Nucleus accumbens (tissue), 56 donors: ENCODE results near the gene TNS3.

Source experiments
- DNase-seq, 56 donors: peaks; one replicate each; lab custom pipeline; 2025; lab: John Stamatoyannopoulos, UW

Gene TNS3

GRCh38 chr7:47228386-47229014 lies 353.4 kb downstream of the TNS3 start:
- DNase-seq: no peak

DNA sequence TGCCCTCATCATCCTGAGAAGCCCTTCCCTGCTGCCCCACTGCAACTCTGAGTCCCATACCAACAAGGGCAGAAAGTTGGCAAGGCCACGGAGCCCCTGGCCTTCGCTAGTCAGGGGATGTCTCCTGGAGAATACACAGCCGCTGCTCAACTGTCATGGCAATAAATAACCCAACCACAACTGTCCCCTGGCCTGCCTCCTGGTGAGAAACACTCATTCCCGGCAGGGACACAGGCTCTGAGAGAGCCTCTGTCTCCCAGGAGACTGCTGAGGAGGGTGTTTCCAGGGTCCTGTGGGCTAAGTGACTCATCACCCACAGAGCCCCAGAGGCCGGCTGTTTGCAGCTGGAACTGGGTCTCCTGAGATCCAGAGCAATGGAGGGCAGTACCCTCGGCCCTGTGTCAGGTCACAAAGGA lies 354.1 kb downstream of the TNS3 start:
- no peak for DNase-seq

DNA sequence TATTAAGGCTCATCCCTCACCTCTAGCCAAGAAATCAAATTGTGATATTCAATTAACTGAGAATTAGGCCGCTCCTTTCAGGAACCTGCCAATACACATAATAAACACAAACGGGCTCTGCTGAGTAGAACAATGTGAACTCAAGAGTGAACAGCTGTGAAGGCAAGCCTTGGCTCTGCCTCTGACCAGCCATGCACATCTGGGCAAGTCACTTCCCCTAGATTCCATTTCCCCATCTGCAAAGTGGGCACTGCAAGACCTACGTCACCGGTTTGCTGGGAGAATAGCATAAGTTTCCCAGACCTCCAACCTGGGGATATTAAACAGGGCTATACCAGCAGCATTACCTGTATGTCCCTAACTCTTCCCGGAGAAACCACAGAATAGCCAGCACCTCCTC lies 355.2 kb downstream of the TNS3 start:
- no peak for DNase-seq

DNA sequence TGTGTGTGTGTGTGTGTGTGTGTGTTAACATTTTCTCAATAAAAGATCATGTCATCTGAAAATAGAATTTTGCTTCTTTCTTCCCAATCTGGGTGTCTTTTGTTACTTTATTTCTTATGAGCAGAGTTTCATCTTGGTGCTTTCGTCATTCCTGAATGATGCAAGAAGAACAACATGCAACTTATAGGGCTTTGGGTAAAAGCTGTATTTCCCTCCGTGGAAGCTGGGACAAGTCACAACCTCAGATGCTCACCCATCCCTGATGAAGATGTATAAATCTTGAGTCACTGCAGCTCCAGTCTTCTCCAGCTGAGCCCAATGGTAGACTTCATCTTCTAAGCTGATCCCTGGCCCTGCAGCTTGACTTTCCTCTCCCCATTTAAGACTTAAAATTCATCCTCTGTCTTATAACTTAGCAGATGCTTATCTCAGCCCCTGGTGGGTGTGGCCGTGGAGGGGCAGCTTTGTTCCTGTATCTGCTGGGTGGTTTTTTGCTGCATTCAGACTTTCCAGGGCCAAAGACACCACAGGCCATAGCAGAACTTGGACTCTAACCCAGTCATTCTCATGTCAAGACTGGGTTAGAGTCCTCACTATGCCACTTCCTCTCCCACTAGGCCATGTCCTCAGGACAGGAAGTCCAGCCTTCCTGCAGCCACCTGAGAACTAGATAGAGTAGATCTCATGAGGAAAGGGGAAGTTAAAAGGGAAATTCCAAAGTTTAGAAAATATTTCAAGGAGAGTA lies 356.4 kb downstream of the TNS3 start:
- no peak for DNase-seq
